K562 (cell line): Measurements from ENCODE around the gene ARHGAP28. TPM values are rescaled to one million over a fixed set of nuclear protein-coding genes. Genes with fewer than 3 reads are reported as not detected.
A peak's percentile ranks its signal among the peaks of the same experiment; 100 is the strongest.

Experiments used
- ATAC-seq: fragments of 200-7000 bp; cut with Tn5 transposase; 3 replicates; pipeline ENCODE4 v1.9.1; 2020; ENCODE audit warnings: moderate library complexity
- BruUV-seq: library from RNA; stranded (reverse); fragments of 400-500 nt; replicated peaks from 2 replicates; lab custom pipeline; 2021; lab: Mats Ljungman, UMichigan
- CTCF ChIA-PET: fragments of 300-600 bp; formaldehyde crosslinking; extraction: SDS; loops from one replicate; lab custom pipeline; 2021; ENCODE audit warnings: low intra/inter-chr PET ratio; lab: Yijun Ruan, JAX
- POLR2A ChIA-PET: fragments of 300-600, 350-650 bp; sonication (Branson Sonifier 250); formaldehyde crosslinking; extraction: SDS; loops from one replicate; lab custom pipeline; 2021; ENCODE audit warnings: antibody characterized with exemption, inconsistent platforms; lab: Yijun Ruan, JAX
- DNase-seq, 4 experiments: peaks; one replicate each; pipeline versions ENCODE4 v3.0.0 to v3.0.0-alpha.2; 2011 to 2018; ENCODE audit warnings: low spot score in 3 of 4, mixed read lengths in 3 of 4; ENCODE audit errors: extremely low read depth in 1 of 4
- FAIRE-seq: peaks from 2 replicates; lab custom pipeline; 2011; peaks lifted over from hg19 to GRCh38; lab: Jason Lieb, UNC
- H2AFZ ChIP-seq: 2 replicates; pipeline ENCODE4 v1.6.0; 2011; ENCODE audit warnings: low read depth, low read length, control low read depth, inconsistent platforms
- H3K27ac ChIP-seq: fragments of 200-600 bp; 3 replicates; pipeline ENCODE4 v1.8.0; 2011; ENCODE audit warnings: low read depth, mild to moderate bottlenecking, control low read depth, inconsistent platforms, low read length, moderate library complexity, mixed read lengths; ENCODE audit errors: extremely low read depth
- H3K27me3 ChIP-seq, 2 experiments: fragments of 300-600 bp in 1 of 2; 2 replicates in 1 of 2; 3 replicates in 1 of 2; pipeline versions ENCODE4 v1.6.0 to v1.8.0; 2011; ENCODE audit warnings: inconsistent platforms in 2 of 2, low read length in 2 of 2, mild to moderate bottlenecking in 1 of 2, mixed read lengths in 1 of 2, moderate library complexity in 1 of 2; ENCODE audit not compliant: control insufficient read depth in 2 of 2, insufficient read depth in 2 of 2
- H3K36me3 ChIP-seq: fragments of 300-600 bp; 3 replicates; pipeline ENCODE4 v1.8.0; 2011; ENCODE audit warnings: mild to moderate bottlenecking, low read length, inconsistent platforms; ENCODE audit not compliant: control insufficient read depth, insufficient read depth
- H3K4me1 ChIP-seq, 2 experiments: fragments of 200-600 bp in 1 of 2; replicated peaks in 1 of 2; 2 replicates in 1 of 2; 3 replicates in 1 of 2; pipeline versions ENCODE4 v1.5.1 to v1.8.0; 2011; ENCODE audit warnings: inconsistent platforms in 2 of 2, low read length in 2 of 2, mild to moderate bottlenecking in 1 of 2, mixed read lengths in 1 of 2, moderate library complexity in 1 of 2; ENCODE audit not compliant: control insufficient read depth in 2 of 2, insufficient read depth in 2 of 2
- H3K4me2 ChIP-seq: 2 replicates; pipeline ENCODE4 v1.6.1; 2011; ENCODE audit warnings: low read length, control low read depth, inconsistent platforms, mixed read lengths; ENCODE audit not compliant: insufficient read depth
- H3K4me3 ChIP-seq: fragments of 200-600 bp; sonication (generic), shearing (Covaris generic); 2 replicates; pipeline ENCODE4 v1.5.1; 2016; ENCODE audit warnings: control low read depth, inconsistent platforms
- H3K79me2 ChIP-seq: fragments of 200-600 bp; 3 replicates; pipeline ENCODE4 v1.8.0; 2011; ENCODE audit warnings: low read length, inconsistent platforms; ENCODE audit not compliant: control insufficient read depth, insufficient read depth
- H3K9ac ChIP-seq, 2 experiments: 2 replicates each; pipeline versions ENCODE4 v1.6.0 to v1.6.1; 2011; ENCODE audit warnings: low read depth in 2 of 2, low read length in 2 of 2, control low read depth in 1 of 2, inconsistent platforms in 1 of 2, mild to moderate bottlenecking in 1 of 2, mixed read lengths in 1 of 2; ENCODE audit not compliant: insufficient read depth in 1 of 2
- H3K9me1 ChIP-seq: one replicate; pipeline ENCODE4 v1.6.0; 2011; ENCODE audit warnings: inconsistent platforms, mild to moderate bottlenecking, low read length, moderate library complexity; ENCODE audit not compliant: control insufficient read depth, insufficient read depth
- H3K9me3 ChIP-seq: replicated peaks from 2 replicates; pipeline ENCODE4 v1.5.1; 2011; ENCODE audit warnings: low read depth, low read length, inconsistent platforms; ENCODE audit not compliant: control insufficient read depth, insufficient read depth
- H4K20me1 ChIP-seq: replicated peaks from 2 replicates; pipeline ENCODE4 v1.6.1; 2011; ENCODE audit warnings: low read length, inconsistent platforms, mixed read lengths; ENCODE audit not compliant: control insufficient read depth, insufficient read depth
- FOXP1 ChIP-seq: sonication (generic); formaldehyde crosslinking; IDR thresholded peaks from 2 replicates; pipeline ENCODE4 v1.8.0; 2022; ENCODE audit warnings: mild to moderate bottlenecking, missing genetic modification reagents
- MEIS2 ChIP-seq: fragments of 450-650 bp; IDR thresholded peaks from 2 replicates; pipeline ENCODE4 v1.6.1; 2014; ENCODE audit warnings: mild to moderate bottlenecking; ENCODE audit not compliant: partially characterized antibody
- MLLT1 ChIP-seq, 2 experiments: fragments of 450-650 bp; IDR thresholded peaks; 2 replicates each; pipeline ENCODE4 v1.6.1; 2016
- MTA3 ChIP-seq: fragments of 450-650 bp; formaldehyde crosslinking; IDR thresholded peaks from 2 replicates; pipeline ENCODE4 v1.6.1; 2017; ENCODE audit warnings: mild to moderate bottlenecking, borderline replicate concordance
- SIX5 ChIP-seq, 2 experiments: IDR thresholded peaks; 2 replicates each; pipeline ENCODE4 v1.6.1; 2011; ENCODE audit warnings: low read length in 2 of 2, borderline replicate concordance in 1 of 2, low read depth in 1 of 2, mild to moderate bottlenecking in 1 of 2, moderate library complexity in 1 of 2; ENCODE audit not compliant: insufficient read depth in 1 of 2
- SNIP1 ChIP-seq: fragments of 450-650 bp; IDR thresholded peaks from 2 replicates; pipeline ENCODE4 v1.7.1; 2017; ENCODE audit warnings: low read depth, mild to moderate bottlenecking
- TCFL5 ChIP-seq: fragments of 250-450 bp; sonication (Bioruptor Pico); conservative IDR thresholded peaks from 2 replicates; pipeline ENCODE4 v1.6.1; 2021; ENCODE audit warnings: mild to moderate bottlenecking, moderate library complexity, matching md5 sums
- USF1 ChIP-seq: sonication (generic); formaldehyde crosslinking; IDR thresholded peaks from 2 replicates; pipeline ENCODE4 v1.9.0; 2022; ENCODE audit warnings: mild to moderate bottlenecking, missing genetic modification reagents
- YBX1 ChIP-seq: fragments of 450-650 bp; IDR thresholded peaks from 2 replicates; pipeline ENCODE4 v1.7.1; 2016; ENCODE audit warnings: mild to moderate bottlenecking
- ZBTB17 ChIP-seq: fragments of 450-650 bp; formaldehyde crosslinking; IDR thresholded peaks from 2 replicates; pipeline ENCODE4 v1.4.0; 2020; ENCODE audit warnings: mild to moderate bottlenecking
- ZNF24 ChIP-seq: fragments of 450-650 bp; IDR thresholded peaks from 2 replicates; pipeline ENCODE4 v1.6.1; 2016
- WGBS: fragments of 100-300 bp; shearing (Covaris generic); methylation state at CpG from one replicate; pipeline ENCODE4 v1.1.6; 2016; ENCODE audit warnings: low coverage, mixed read lengths; ENCODE audit not compliant: insufficient coverage; ENCODE audit errors: missing lambda C conversion rate; 5-methylcytosine and 5-hydroxymethylcytosine counted together
- in situ Hi-C: fragments of 300-500 bp; cut with MboI; formaldehyde crosslinking; loops from 4 replicates; pipeline ENCODE4 v1.15.0; 2018; ENCODE audit warnings: inconsistent platforms, mixed read lengths
- intact Hi-C: fragments of 100-400 bp; cut with micrococcal nuclease; formaldehyde crosslinking; loops from 2 replicates; pipeline ENCODE4 v1.14.2; 2022
- polyA plus RNA-seq, 8 experiments: library from polyadenylated mRNA; depleted of rRNA in 4 of 8; stranded (reverse) in 5 of 8; unstranded in 3 of 8; fragments of >200 nt; fragmentation: Nextera tagmentation in 2 of 8; fragmentation: Illumina TruSeq in 1 of 8; extraction: Ambion mirVana in 2 of 8; extraction: Trizol in 1 of 8; gene quantifications; 2 replicates each; pipeline versions ENCODE4 v1.2.1 to v1.2.3, GENCODE V29; 2011 to 2014; ENCODE audit warnings: inconsistent platforms in 1 of 8, missing spikeins in 1 of 8
- total RNA-seq, 7 experiments: library from RNA; depleted of rRNA in 6 of 7; stranded (reverse); fragments of >200 nt in 6 of 7; fragmentation: Illumina TruSeq in 2 of 7; extraction: Trizol in 2 of 7; gene quantifications; 2 replicates each; pipeline versions ENCODE4 v1.2.1 to v1.2.3, GENCODE V29; 2011 to 2021; ENCODE audit warnings: low replicate concordance in 1 of 7
- TF ChIP-seq, protein P1 (sequence below): sonication (generic); formaldehyde crosslinking; IDR thresholded peaks from 2 replicates; pipeline ENCODE4 v1.8.0; 2023; ENCODE audit warnings: mild to moderate bottlenecking, missing genetic modification reagents
- TF ChIP-seq, protein P2 (sequence below): fragments of 450-650 bp; IDR thresholded peaks from 2 replicates; pipeline ENCODE4 v1.6.1; 2016; ENCODE audit warnings: borderline replicate concordance

ARHGAP28 gene
- total and polyA plus RNA-seq, 9 of the 15 experiments (the other 6 are each of a cell fraction or from before 2014, with no cell fraction given): 0.93 to 5.9 (median 5.0) TPM

GRCh38 chr18:6795307-6795706 is 65.8 kb downstream of the ARHGAP28 start:
- Histone ChIP-seq H3K9me1 (no peaks in the 10 kb centered on the region), H3K36me3 (no peaks in the 10 kb centered on the region), H3K27me3 (no peaks in the 10 kb centered on the region; a peak in 1 of 5 replicates), H3K4me2 (no peak overlapping the region), H3K9ac (no peak overlapping the region), H4K20me1 (no peaks in the 10 kb centered on the region), H3K79me2 (no peaks in the 10 kb centered on the region), H3K27ac (no peak overlapping the region), H3K9me3 (no peaks in the 10 kb centered on the region), H3K4me3 (no peak overlapping the region), H2AFZ (no peak overlapping the region), H3K4me1 (no peaks in the 10 kb centered on the region)
- 3% methylated on average over 4 of the region's 4 CpGs for WGBS
- intact Hi-C loops: no loop called here
- CTCF ChIA-PET: no interaction called here
- BruUV-seq: no TSS peak
- in situ Hi-C loops: no loop called here
- ATAC-seq: peak; percentile 57; the same call in 2 of the 3 replicates
- no peak for DNase-seq
- POLR2A ChIA-PET: interaction anchor here (1.0 kb wide), 1 partner anchor 23 kb away, joined by 4 read pairs; no protein-coding TSS in a partner anchor
- TF ChIP-seq FOXP1 (CRISPR knock-in tag) (no peak), TCFL5 (CRISPR knock-in tag) (no peak), SIX5 (IDR thresholded peaks at IDR 0.05; ENCODE audit: borderline replicate concordance in 1 of 2, insufficient read depth in 1 of 2, low read depth in 1 of 2, low read length in 2 of 2) (no peak), ZNF24 (no peak), MLLT1 (IDR thresholded peaks at IDR 0.05) (no peak), ZBTB17 (CRISPR knock-in tag) (no peak), MTA3 (no peak), SNIP1 (no peak), USF1 (no peak), YBX1 (no peak), MEIS2 (no peak)
- TF ChIP-seq, protein P1, sequence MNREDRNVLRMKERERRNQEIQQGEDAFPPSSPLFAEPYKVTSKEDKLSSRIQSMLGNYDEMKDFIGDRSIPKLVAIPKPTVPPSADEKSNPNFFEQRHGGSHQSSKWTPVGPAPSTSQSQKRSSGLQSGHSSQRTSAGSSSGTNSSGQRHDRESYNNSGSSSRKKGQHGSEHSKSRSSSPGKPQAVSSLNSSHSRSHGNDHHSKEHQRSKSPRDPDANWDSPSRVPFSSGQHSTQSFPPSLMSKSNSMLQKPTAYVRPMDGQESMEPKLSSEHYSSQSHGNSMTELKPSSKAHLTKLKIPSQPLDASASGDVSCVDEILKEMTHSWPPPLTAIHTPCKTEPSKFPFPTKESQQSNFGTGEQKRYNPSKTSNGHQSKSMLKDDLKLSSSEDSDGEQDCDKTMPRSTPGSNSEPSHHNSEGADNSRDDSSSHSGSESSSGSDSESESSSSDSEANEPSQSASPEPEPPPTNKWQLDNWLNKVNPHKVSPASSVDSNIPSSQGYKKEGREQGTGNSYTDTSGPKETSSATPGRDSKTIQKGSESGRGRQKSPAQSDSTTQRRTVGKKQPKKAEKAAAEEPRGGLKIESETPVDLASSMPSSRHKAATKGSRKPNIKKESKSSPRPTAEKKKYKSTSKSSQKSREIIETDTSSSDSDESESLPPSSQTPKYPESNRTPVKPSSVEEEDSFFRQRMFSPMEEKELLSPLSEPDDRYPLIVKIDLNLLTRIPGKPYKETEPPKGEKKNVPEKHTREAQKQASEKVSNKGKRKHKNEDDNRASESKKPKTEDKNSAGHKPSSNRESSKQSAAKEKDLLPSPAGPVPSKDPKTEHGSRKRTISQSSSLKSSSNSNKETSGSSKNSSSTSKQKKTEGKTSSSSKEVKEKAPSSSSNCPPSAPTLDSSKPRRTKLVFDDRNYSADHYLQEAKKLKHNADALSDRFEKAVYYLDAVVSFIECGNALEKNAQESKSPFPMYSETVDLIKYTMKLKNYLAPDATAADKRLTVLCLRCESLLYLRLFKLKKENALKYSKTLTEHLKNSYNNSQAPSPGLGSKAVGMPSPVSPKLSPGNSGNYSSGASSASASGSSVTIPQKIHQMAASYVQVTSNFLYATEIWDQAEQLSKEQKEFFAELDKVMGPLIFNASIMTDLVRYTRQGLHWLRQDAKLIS (CRISPR knock-in tag): no peak
- TF ChIP-seq, protein P2, sequence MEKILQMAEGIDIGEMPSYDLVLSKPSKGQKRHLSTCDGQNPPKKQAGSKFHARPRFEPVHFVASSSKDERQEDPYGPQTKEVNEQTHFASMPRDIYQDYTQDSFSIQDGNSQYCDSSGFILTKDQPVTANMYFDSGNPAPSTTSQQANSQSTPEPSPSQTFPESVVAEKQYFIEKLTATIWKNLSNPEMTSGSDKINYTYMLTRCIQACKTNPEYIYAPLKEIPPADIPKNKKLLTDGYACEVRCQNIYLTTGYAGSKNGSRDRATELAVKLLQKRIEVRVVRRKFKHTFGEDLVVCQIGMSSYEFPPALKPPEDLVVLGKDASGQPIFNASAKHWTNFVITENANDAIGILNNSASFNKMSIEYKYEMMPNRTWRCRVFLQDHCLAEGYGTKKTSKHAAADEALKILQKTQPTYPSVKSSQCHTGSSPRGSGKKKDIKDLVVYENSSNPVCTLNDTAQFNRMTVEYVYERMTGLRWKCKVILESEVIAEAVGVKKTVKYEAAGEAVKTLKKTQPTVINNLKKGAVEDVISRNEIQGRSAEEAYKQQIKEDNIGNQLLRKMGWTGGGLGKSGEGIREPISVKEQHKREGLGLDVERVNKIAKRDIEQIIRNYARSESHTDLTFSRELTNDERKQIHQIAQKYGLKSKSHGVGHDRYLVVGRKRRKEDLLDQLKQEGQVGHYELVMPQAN: no peak
- FAIRE-seq: no peak
